Endothelial cell of umbilical vein (primary cell): ENCODE results near the gene SPTSSA. TPM values are rescaled to one million over a fixed set of nuclear protein-coding genes. Genes with fewer than 3 reads are reported as not detected.

Source experiments
- BruUV-seq: library from RNA; stranded (reverse); fragments of 400-500 nt; replicated peaks from 2 replicates; lab custom pipeline; 2021; lab: Mats Ljungman, UMichigan
- CTCF ChIA-PET: fragments of 300-600, 350-600 bp; sonication (Branson Sonifier 250); formaldehyde crosslinking; loops from one replicate; lab custom pipeline; 2021; ENCODE audit warnings: antibody characterized with exemption, inconsistent platforms; lab: Charles Lee
- POLR2A ChIA-PET: fragments of 300-600, 350-600 bp; sonication (Branson Sonifier 250); formaldehyde crosslinking; loops from one replicate; lab custom pipeline; 2021; ENCODE audit warnings: antibody characterized with exemption, inconsistent platforms; lab: Charles Lee
- DNase-seq: peaks from one replicate; pipeline ENCODE4 v3.0.0-alpha.2; 2011; ENCODE audit warnings: low read depth, low spot score
- FAIRE-seq: peaks from 2 replicates; lab custom pipeline; 2011; peaks lifted over from hg19 to GRCh38; lab: Jason Lieb, UNC
- H2AFZ ChIP-seq: 2 replicates; pipeline ENCODE4 v1.6.0; 2012; ENCODE audit warnings: low read depth, low read length, control low read depth, inconsistent platforms
- H3K27ac ChIP-seq: 2 replicates; pipeline ENCODE4 v1.5.1; 2011; ENCODE audit warnings: low read depth, mild to moderate bottlenecking, control low read depth, low read length, moderate library complexity; ENCODE audit not compliant: insufficient read depth
- H3K27me3 ChIP-seq, 2 experiments: 2 replicates each; pipeline versions ENCODE4 v1.6.0 to v1.6.1; 2011; ENCODE audit warnings: low read length in 2 of 2, mixed read lengths in 1 of 2; ENCODE audit not compliant: control insufficient read depth in 2 of 2, insufficient read depth in 2 of 2
- H3K36me3 ChIP-seq, 2 experiments: 2 replicates in 1 of 2; 3 replicates in 1 of 2; pipeline ENCODE4 v1.5.1; 2011; ENCODE audit warnings: low read length in 2 of 2, mild to moderate bottlenecking in 1 of 2, moderate library complexity in 1 of 2; ENCODE audit not compliant: control insufficient read depth in 2 of 2, insufficient read depth in 2 of 2; ENCODE audit errors: extremely low read depth in 1 of 2
- H3K4me1 ChIP-seq: 3 replicates; pipeline ENCODE4 v1.5.1; 2011; ENCODE audit warnings: mild to moderate bottlenecking, low read length; ENCODE audit not compliant: control insufficient read depth, insufficient read depth; ENCODE audit errors: extremely low read depth
- H3K4me2 ChIP-seq: 2 replicates; pipeline ENCODE4 v1.6.1; 2011; ENCODE audit warnings: low read length, control low read depth, mixed read lengths; ENCODE audit not compliant: insufficient read depth
- H3K4me3 ChIP-seq, 3 experiments: fragments of 200-600 bp in 1 of 3; sonication (generic), shearing (Covaris generic) in 1 of 3; replicated peaks in 1 of 3; 2 replicates each; pipeline ENCODE4 v1.5.1; 2011 to 2016; ENCODE audit warnings: control low read depth in 3 of 3, low read length in 3 of 3, mild to moderate bottlenecking in 2 of 3, inconsistent platforms in 1 of 3, low read depth in 1 of 3, moderate library complexity in 1 of 3; ENCODE audit not compliant: insufficient read depth in 1 of 3
- H3K79me2 ChIP-seq: 2 replicates; pipeline ENCODE4 v1.6.0; 2012; ENCODE audit warnings: low read length, inconsistent platforms; ENCODE audit not compliant: control insufficient read depth, insufficient read depth
- H3K9ac ChIP-seq: replicated peaks from 2 replicates; pipeline ENCODE3; 2011; ENCODE audit warnings: low read length, control low read depth; ENCODE audit not compliant: insufficient read depth; ENCODE audit errors: extremely low read depth
- H3K9me1 ChIP-seq: replicated peaks from 3 replicates; pipeline ENCODE4 v1.6.0; 2011; ENCODE audit warnings: mild to moderate bottlenecking, low read length; ENCODE audit not compliant: control insufficient read depth, insufficient read depth; ENCODE audit errors: extremely low read depth
- H3K9me3 ChIP-seq: replicated peaks from 2 replicates; pipeline ENCODE4 v1.5.1; 2012; ENCODE audit warnings: low read length, inconsistent platforms; ENCODE audit not compliant: control insufficient read depth, insufficient read depth
- H4K20me1 ChIP-seq: replicated peaks from 2 replicates; pipeline ENCODE3; 2011; ENCODE audit warnings: mild to moderate bottlenecking, low read length; ENCODE audit not compliant: control insufficient read depth, insufficient read depth; ENCODE audit errors: extremely low read depth
- JUN ChIP-seq: IDR thresholded peaks from 2 replicates; pipeline ENCODE4 v1.6.1; 2011; ENCODE audit warnings: borderline replicate concordance, low read depth; ENCODE audit not compliant: insufficient read length, insufficient read depth
- MYC ChIP-seq: IDR thresholded peaks from one replicate; pipeline ENCODE4 v1.6.1; 2011; ENCODE audit warnings: mild to moderate bottlenecking, low read depth, low read length
- POLR2A ChIP-seq: IDR thresholded peaks from 2 replicates; pipeline ENCODE4 v1.6.1; 2012; ENCODE audit warnings: low read depth, mild to moderate bottlenecking, control low read depth, low read length
- dilution Hi-C: fragments of 300-500 bp; cut with MboI; formaldehyde crosslinking; loops from one replicate; pipeline ENCODE4 v1.15.0; 2019; ENCODE audit warnings: low sequenced_read_pairs; ENCODE audit not compliant: extremely low pct_ligation_motif_present
- intact Hi-C: fragments of 100-400 bp; cut with micrococcal nuclease; formaldehyde crosslinking; loops from one replicate; pipeline ENCODE4 v1.10.0; 2022
- polyA plus RNA-seq, 4 experiments: library from polyadenylated mRNA; depleted of rRNA in 3 of 4; stranded (reverse) in 3 of 4; unstranded in 1 of 4; fragments of >200 nt; gene quantifications; 2 replicates each; pipeline versions ENCODE4 v1.2.1 to v1.2.3, GENCODE V29; 2011 to 2012; ENCODE audit warnings: missing spikeins in 1 of 4
- total RNA-seq: library from RNA; stranded (reverse); gene quantifications from 2 replicates; pipeline ENCODE4 v1.2.3, GENCODE V29; 2021
- TF ChIP-seq, protein P1 (sequence below), 2 donors: IDR thresholded peaks; 1 replicate in 1 of 2; 2 replicates in 1 of 2; pipeline ENCODE4 v1.5.1; 2011; ENCODE audit warnings: low read length in 2 of 2, mild to moderate bottlenecking in 2 of 2, moderate library complexity in 2 of 2, control low read depth in 1 of 2, inconsistent platforms in 1 of 2, low read depth in 1 of 2; ENCODE audit not compliant: insufficient read depth in 1 of 2; ENCODE audit errors: extremely low read depth in 1 of 2

Gene SPTSSA
- total and polyA plus RNA-seq, 2 donors (not counting 3 experiments of a cell fraction or from before 2014, with no cell fraction given), result 21.3 to 24.3 TPM

DNA sequence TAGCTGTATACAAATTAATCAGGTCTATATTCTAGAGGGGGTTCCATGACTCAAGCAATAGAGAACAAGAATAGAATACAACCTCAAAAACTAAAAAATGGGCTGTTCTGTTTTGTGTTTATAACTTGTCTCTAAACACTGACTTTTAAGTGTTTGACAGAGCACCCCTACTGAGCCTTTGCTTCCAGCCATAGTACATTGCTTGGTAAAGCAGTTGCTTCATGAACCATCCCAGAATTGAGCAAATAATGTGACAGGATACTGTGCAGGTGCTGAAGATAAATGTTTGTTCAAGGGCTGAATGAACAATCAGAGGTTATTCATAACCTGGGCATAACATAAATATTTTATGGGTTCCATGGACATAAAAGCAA is 11.5 kb downstream of the SPTSSA start:
- peak overlapping the region; percentile 18 for H3K27ac ChIP-seq
- no TSS peak for BruUV-seq
- FAIRE-seq, result peak; percentile 50

More for the DNA sequence above, 11.5 kb downstream of the SPTSSA start:
- no peaks in the 10 kb centered on the region for H3K27me3 ChIP-seq
- H2AFZ ChIP-seq, result no peak overlapping the region
- CTCF ChIA-PET, result interaction anchor here (1.6 kb wide), 1 partner anchor 11 kb away, joined by 4 read pairs; the partner anchor contains the start of gene SPTSSA
- DNase-seq, result peak; percentile 20
- dilution Hi-C loops (no loop called here), intact Hi-C loops (no loop called here)
- H3K4me2 ChIP-seq, result peak overlapping the region; percentile 47
- peaks cover 0 to 4% of the 10 kb centered on the region in 2 experiments for H3K36me3 ChIP-seq
- POLR2A ChIA-PET, result no interaction called here
- H3K4me3 ChIP-seq, result no peak overlapping the region
- H3K9me3 ChIP-seq, result no peaks in the 10 kb centered on the region
- H3K9ac ChIP-seq, result no peak overlapping the region
- H3K9me1 ChIP-seq, result no peaks in the 10 kb centered on the region
- peaks cover 48% of the 10 kb centered on the region for H3K79me2 ChIP-seq
- no peaks in the 10 kb centered on the region for H4K20me1 ChIP-seq
- no peak for TF ChIP-seq POLR2A
- no peak for TF ChIP-seq JUN
- no peak for TF ChIP-seq MYC
- TF ChIP-seq, protein P1, sequence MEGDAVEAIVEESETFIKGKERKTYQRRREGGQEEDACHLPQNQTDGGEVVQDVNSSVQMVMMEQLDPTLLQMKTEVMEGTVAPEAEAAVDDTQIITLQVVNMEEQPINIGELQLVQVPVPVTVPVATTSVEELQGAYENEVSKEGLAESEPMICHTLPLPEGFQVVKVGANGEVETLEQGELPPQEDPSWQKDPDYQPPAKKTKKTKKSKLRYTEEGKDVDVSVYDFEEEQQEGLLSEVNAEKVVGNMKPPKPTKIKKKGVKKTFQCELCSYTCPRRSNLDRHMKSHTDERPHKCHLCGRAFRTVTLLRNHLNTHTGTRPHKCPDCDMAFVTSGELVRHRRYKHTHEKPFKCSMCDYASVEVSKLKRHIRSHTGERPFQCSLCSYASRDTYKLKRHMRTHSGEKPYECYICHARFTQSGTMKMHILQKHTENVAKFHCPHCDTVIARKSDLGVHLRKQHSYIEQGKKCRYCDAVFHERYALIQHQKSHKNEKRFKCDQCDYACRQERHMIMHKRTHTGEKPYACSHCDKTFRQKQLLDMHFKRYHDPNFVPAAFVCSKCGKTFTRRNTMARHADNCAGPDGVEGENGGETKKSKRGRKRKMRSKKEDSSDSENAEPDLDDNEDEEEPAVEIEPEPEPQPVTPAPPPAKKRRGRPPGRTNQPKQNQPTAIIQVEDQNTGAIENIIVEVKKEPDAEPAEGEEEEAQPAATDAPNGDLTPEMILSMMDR (IDR thresholded peaks at IDR 0.05; ENCODE audit: extremely low read depth in 1 of 2, insufficient read depth in 1 of 2, low read depth in 1 of 2, low read length in 2 of 2), result no peak
- H3K4me1 ChIP-seq, result peaks cover 9% of the 10 kb centered on the region
